Keratinocyte (primary cell): ENCODE data around the gene MLPH. TPM values are rescaled to one million over a fixed set of nuclear protein-coding genes. Genes with fewer than 3 reads are reported as not detected.

Experiments used
- DNase-seq: peaks from one replicate; pipeline ENCODE4 v3.0.0-alpha.2; 2011; ENCODE audit warnings: low read depth, missing footprints, low spot score
- FAIRE-seq: peaks from 2 replicates; lab custom pipeline; 2011; peaks lifted over from hg19 to GRCh38; lab: Jason Lieb, UNC
- H2AFZ ChIP-seq: 2 replicates; pipeline ENCODE4 v1.6.0; 2012; ENCODE audit warnings: low read length, control low read depth, inconsistent platforms; ENCODE audit not compliant: control insufficient read depth
- H3K27ac ChIP-seq: 2 replicates; pipeline ENCODE4 v1.5.1; 2011; ENCODE audit warnings: low read length; ENCODE audit not compliant: control insufficient read depth, insufficient read depth
- H3K27me3 ChIP-seq: 3 replicates; pipeline ENCODE4 v1.6.0; 2011; ENCODE audit warnings: low read length; ENCODE audit not compliant: control insufficient read depth, insufficient read depth; ENCODE audit errors: extremely low read depth
- H3K36me3 ChIP-seq, 2 experiments: 2 replicates in 1 of 2; 3 replicates in 1 of 2; pipeline ENCODE4 v1.5.1; 2011; ENCODE audit warnings: low read length in 2 of 2, mild to moderate bottlenecking in 1 of 2; ENCODE audit not compliant: control insufficient read depth in 2 of 2, insufficient read depth in 2 of 2; ENCODE audit errors: extremely low read depth in 1 of 2
- H3K4me1 ChIP-seq: 3 replicates; pipeline ENCODE4 v1.5.1; 2011; ENCODE audit warnings: low read length; ENCODE audit not compliant: control insufficient read depth, insufficient read depth; ENCODE audit errors: extremely low read depth
- H3K4me2 ChIP-seq: 3 replicates; pipeline ENCODE4 v1.6.0; 2011; ENCODE audit warnings: low read depth, low read length; ENCODE audit not compliant: control insufficient read depth, insufficient read depth; ENCODE audit errors: extremely low read depth
- H3K4me3 ChIP-seq, 3 experiments: fragments of 200-600 bp in 1 of 3; sonication (generic) in 1 of 3; 2 replicates in 2 of 3; 3 replicates in 1 of 3; pipeline ENCODE4 v1.5.1; 2011 to 2016; ENCODE audit warnings: low read length in 3 of 3, mild to moderate bottlenecking in 3 of 3, control low read depth in 2 of 3, inconsistent platforms in 1 of 3, low read depth in 1 of 3, mixed read lengths in 1 of 3, mixed run types in 1 of 3, moderate library complexity in 1 of 3; ENCODE audit not compliant: control insufficient read depth in 2 of 3, insufficient read depth in 2 of 3; ENCODE audit errors: extremely low read depth in 1 of 3
- H3K79me2 ChIP-seq: 2 replicates; pipeline ENCODE4 v1.6.0; 2012; ENCODE audit warnings: low read length; ENCODE audit not compliant: control insufficient read depth, insufficient read depth
- H3K9ac ChIP-seq: 3 replicates; pipeline ENCODE4 v1.6.0; 2011; ENCODE audit warnings: low read length; ENCODE audit not compliant: control insufficient read depth, insufficient read depth; ENCODE audit errors: extremely low read depth
- H3K9me1 ChIP-seq: 3 replicates; pipeline ENCODE4 v1.6.0; 2011; ENCODE audit warnings: low read length; ENCODE audit not compliant: control insufficient read depth, insufficient read depth; ENCODE audit errors: extremely low read depth
- H3K9me3 ChIP-seq: 2 replicates; pipeline ENCODE4 v1.5.1; 2012; ENCODE audit warnings: low read depth, low read length; ENCODE audit not compliant: control insufficient read depth
- H4K20me1 ChIP-seq: 3 replicates; pipeline ENCODE4 v1.6.0; 2011; ENCODE audit warnings: low read length; ENCODE audit not compliant: control insufficient read depth, insufficient read depth; ENCODE audit errors: extremely low read depth
- EZH2 ChIP-seq: IDR thresholded peaks from one replicate; pipeline ENCODE4 v1.6.1; 2012; ENCODE audit warnings: inconsistent platforms, mild to moderate bottlenecking, low read length, moderate library complexity
- dilution Hi-C: fragments of 300-500 bp; cut with MboI; formaldehyde crosslinking; loops from one replicate; pipeline ENCODE4 v1.7.0; 2020; ENCODE audit warnings: low sequenced_read_pairs; ENCODE audit not compliant: extremely low pct_ligation_motif_present
- polyA plus RNA-seq, 5 experiments: library from polyadenylated mRNA; depleted of rRNA in 3 of 5; stranded (reverse) in 3 of 5; stranded (forward) in 1 of 5; unstranded in 1 of 5; fragments of >200 nt; gene quantifications; 1 replicate in 1 of 5; 2 replicates in 3 of 5; 3 replicates in 1 of 5; pipeline versions ENCODE4 v1.2.1 to v1.2.3, GENCODE V29; 2011 to 2012; ENCODE audit warnings: missing spikeins in 2 of 5, low read depth in 1 of 5, low replicate concordance in 1 of 5
- TF ChIP-seq, protein P1 (sequence below), 3 experiments: IDR thresholded peaks in 1 of 3; conservative IDR thresholded peaks in 1 of 3; optimal IDR thresholded peaks in 1 of 3; 2 replicates in 2 of 3; 3 replicates in 1 of 3; pipeline versions ENCODE3 to v1.5.1; 2011; ENCODE audit warnings: low read length in 3 of 3, mild to moderate bottlenecking in 3 of 3, moderate library complexity in 2 of 3, control low read depth in 1 of 3, inconsistent platforms in 1 of 3; ENCODE audit not compliant: insufficient read depth in 2 of 3; ENCODE audit errors: extremely low read depth in 1 of 3

MLPH gene
- polyA plus RNA-seq, 1 donor (not counting 4 experiments of a cell fraction or from before 2014, with no cell fraction given), result 0.67 TPM

DNA sequence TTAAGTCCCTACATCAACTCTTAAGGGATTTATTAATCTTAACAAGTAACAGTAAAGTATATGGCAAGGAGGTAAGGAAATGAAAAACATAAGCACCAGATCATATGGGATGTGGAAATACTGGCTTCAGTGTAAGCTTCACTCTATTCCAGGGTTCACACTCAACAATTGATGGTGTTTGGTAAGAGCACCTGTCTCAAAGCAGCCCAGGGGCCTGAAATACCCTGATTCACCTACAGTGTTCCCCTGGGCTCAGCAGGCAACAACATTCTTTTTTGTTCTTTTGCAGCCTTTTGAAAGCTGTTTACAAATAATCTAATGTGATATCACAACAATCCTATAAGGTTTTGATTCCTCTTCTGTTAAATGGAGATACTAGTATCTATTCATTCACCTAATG is 1.2 kb upstream of the MLPH start:
- Histone ChIP-seq H3K79me2 (no peaks in the 10 kb centered on the region), H3K4me2 (no peak overlapping the region), H3K27me3 (peaks cover 35% of the 10 kb centered on the region), H3K27ac (no peak overlapping the region), H3K9ac (no peak overlapping the region), H3K4me1 (peaks cover 31% of the 10 kb centered on the region), H3K9me1 (no peaks in the 10 kb centered on the region), H2AFZ (no peak overlapping the region), H3K9me3 (no peaks in the 10 kb centered on the region), H3K4me3 (no peak overlapping the region), H3K36me3 (no peaks in the 10 kb centered on the region), H4K20me1 (no peaks in the 10 kb centered on the region)
- TF ChIP-seq, protein P1, sequence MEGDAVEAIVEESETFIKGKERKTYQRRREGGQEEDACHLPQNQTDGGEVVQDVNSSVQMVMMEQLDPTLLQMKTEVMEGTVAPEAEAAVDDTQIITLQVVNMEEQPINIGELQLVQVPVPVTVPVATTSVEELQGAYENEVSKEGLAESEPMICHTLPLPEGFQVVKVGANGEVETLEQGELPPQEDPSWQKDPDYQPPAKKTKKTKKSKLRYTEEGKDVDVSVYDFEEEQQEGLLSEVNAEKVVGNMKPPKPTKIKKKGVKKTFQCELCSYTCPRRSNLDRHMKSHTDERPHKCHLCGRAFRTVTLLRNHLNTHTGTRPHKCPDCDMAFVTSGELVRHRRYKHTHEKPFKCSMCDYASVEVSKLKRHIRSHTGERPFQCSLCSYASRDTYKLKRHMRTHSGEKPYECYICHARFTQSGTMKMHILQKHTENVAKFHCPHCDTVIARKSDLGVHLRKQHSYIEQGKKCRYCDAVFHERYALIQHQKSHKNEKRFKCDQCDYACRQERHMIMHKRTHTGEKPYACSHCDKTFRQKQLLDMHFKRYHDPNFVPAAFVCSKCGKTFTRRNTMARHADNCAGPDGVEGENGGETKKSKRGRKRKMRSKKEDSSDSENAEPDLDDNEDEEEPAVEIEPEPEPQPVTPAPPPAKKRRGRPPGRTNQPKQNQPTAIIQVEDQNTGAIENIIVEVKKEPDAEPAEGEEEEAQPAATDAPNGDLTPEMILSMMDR (optimal IDR thresholded peaks at IDR 0.05 in 1 of 3, IDR thresholded peaks at IDR 0.05 in 1 of 3, conservative IDR thresholded peaks at IDR 0.05 in 1 of 3; ENCODE audit: extremely low read depth in 1 of 3, insufficient read depth in 2 of 3, low read length in 3 of 3), result no peak
- TF ChIP-seq EZH2, result no peak
- FAIRE-seq, result no peak
- dilution Hi-C loops, result no loop called here
- DNase-seq, result no peak

DNA sequence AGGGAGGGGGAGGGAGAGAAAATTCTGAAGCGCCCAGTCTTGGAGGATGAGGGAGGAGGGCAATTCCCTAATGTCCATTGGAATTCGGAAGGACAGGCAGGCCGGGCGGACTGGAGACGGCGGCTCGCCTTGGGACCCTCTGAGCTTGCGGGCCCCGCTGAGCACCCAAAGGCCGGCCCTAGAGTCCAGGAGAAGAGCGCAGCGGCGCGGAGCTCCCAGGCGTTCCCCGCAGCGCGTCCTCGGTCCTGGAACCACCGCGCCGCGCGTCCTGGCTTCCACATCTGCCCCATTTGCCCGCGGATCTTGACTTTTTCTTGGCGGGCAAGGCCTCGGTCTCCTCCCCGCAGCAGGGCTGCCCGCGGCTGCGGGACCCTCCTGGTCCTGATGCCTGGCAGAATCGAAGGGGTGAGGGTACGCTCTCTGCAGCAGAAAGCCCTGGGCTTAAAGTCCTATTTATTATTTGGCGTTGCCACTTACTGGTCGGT is 675 bp upstream of the MLPH start:
- TF ChIP-seq, protein P1 (optimal IDR thresholded peaks at IDR 0.05 in 1 of 3, IDR thresholded peaks at IDR 0.05 in 1 of 3, conservative IDR thresholded peaks at IDR 0.05 in 1 of 3; ENCODE audit: extremely low read depth in 1 of 3, insufficient read depth in 2 of 3, low read length in 3 of 3), result no peak
- TF ChIP-seq EZH2, result peak; percentile 70
- DNase-seq (no peak), FAIRE-seq (no peak)
- Histone ChIP-seq H2AFZ (peak overlapping the region; percentile 64), H3K4me1 (peaks cover 31% of the 10 kb centered on the region), H3K27ac (no peak overlapping the region), H3K4me2 (peak overlapping the region; percentile 73), H3K9me1 (no peaks in the 10 kb centered on the region), H3K36me3 (no peaks in the 10 kb centered on the region), H3K9me3 (peaks cover 1% of the 10 kb centered on the region), H3K79me2 (no peaks in the 10 kb centered on the region), H4K20me1 (no peaks in the 10 kb centered on the region), H3K9ac (no peak overlapping the region), H3K4me3 (peak overlapping the region in 2 of 3 experiments; percentile 52 to 58), H3K27me3 (peaks cover 35% of the 10 kb centered on the region)
- dilution Hi-C loops, result no loop called here
